PC-9 (cell line): ENCODE measurements around the gene TGFB1. TPM values are rescaled to one million over a fixed set of nuclear protein-coding genes. Genes with fewer than 3 reads are reported as not detected.

Experiments used
- BruUV-seq: library from RNA; stranded (reverse); fragments of 400-500 nt; replicated peaks from 2 replicates; lab custom pipeline; 2021; lab: Mats Ljungman, UMichigan
- CTCF ChIA-PET: fragments of 300-600 bp; sonication (Branson Sonifier 250); formaldehyde crosslinking; loops from one replicate; lab custom pipeline; 2022; ENCODE audit warnings: antibody characterized with exemption; lab: Charles Lee
- POLR2A ChIA-PET: fragments of 300-600 bp; sonication (Branson Sonifier 250); formaldehyde crosslinking; loops from one replicate; lab custom pipeline; 2022; ENCODE audit warnings: antibody characterized with exemption; ENCODE audit not compliant: unreplicated experiment; lab: Charles Lee
- DNase-seq, 2 experiments: peaks; one replicate each; pipeline versions ENCODE4 v3.0.0 to v3.0.0-alpha.2; 2015 to 2022; ENCODE audit warnings: mixed read lengths in 1 of 2
- H2AFZ ChIP-seq: fragments of 200-600 bp; sonication (generic); 2 replicates; pipeline ENCODE4 v1.8.1; 2017; ENCODE audit warnings: antibody characterized with exemption
- H3F3A ChIP-seq: fragments of 200-600 bp; sonication (generic); 2 replicates; pipeline ENCODE4 v1.8.1; 2017; ENCODE audit warnings: antibody characterized with exemption, mild to moderate bottlenecking, low read depth; ENCODE audit not compliant: insufficient read depth
- H3K27ac ChIP-seq: fragments of 200-600 bp; sonication (generic); 2 replicates; pipeline ENCODE4 v1.6.1; 2016; ENCODE audit warnings: mixed run types
- H3K27me3 ChIP-seq: fragments of 200-600 bp; sonication (generic); 2 replicates; pipeline ENCODE4 v1.6.1; 2016; ENCODE audit warnings: low read depth, mixed run types; ENCODE audit not compliant: insufficient read depth
- H3K36me3 ChIP-seq: fragments of 200-600 bp; sonication (generic); 2 replicates; pipeline ENCODE4 v1.6.1; 2016; ENCODE audit warnings: low read depth, mixed run types
- H3K4me1 ChIP-seq: fragments of 200-600 bp; sonication (generic); replicated peaks from 2 replicates; pipeline ENCODE4 v1.6.1; 2016; ENCODE audit warnings: mixed run types; ENCODE audit not compliant: insufficient read depth
- H3K4me2 ChIP-seq: fragments of 200-600 bp; sonication (generic); 2 replicates; pipeline ENCODE4 v1.6.1; 2017; ENCODE audit warnings: mixed run types
- H3K4me3 ChIP-seq: fragments of 200-600 bp; sonication (generic); 2 replicates; pipeline ENCODE4 v1.6.1; 2016; ENCODE audit warnings: mixed run types
- H3K79me2 ChIP-seq: fragments of 200-600 bp; sonication (generic); 2 replicates; pipeline ENCODE4 v1.6.1; 2017; ENCODE audit warnings: low read depth, mixed run types
- H3K9me2 ChIP-seq: fragments of 200-600 bp; sonication (generic); 2 replicates; pipeline ENCODE4 v1.8.1; 2017; ENCODE audit warnings: mild to moderate bottlenecking; ENCODE audit not compliant: insufficient read depth
- H3K9me3 ChIP-seq: fragments of 200-600 bp; sonication (generic); 2 replicates; pipeline ENCODE4 v1.8.1; 2016; ENCODE audit warnings: low read depth; ENCODE audit not compliant: insufficient read depth
- H4K20me1 ChIP-seq: fragments of 200-600 bp; sonication (generic); 2 replicates; pipeline ENCODE4 v1.8.1; 2017; ENCODE audit not compliant: insufficient read depth
- CTCF ChIP-seq: fragments of 200-600 bp; sonication (generic); conservative IDR thresholded peaks from 2 replicates; pipeline ENCODE4 v1.6.1; 2017; ENCODE audit warnings: mixed run types, antibody characterized with exemption, mild to moderate bottlenecking, moderate library complexity
- EZH2 ChIP-seq: fragments of 200-600 bp; sonication (generic); IDR thresholded peaks from 2 replicates; pipeline ENCODE4 v1.8.0; 2017; ENCODE audit warnings: antibody characterized with exemption, low read depth
- intact Hi-C: fragments of 100-400 bp; cut with micrococcal nuclease; formaldehyde crosslinking; loops from one replicate; pipeline ENCODE4 v1.10.0; 2022; ENCODE audit not compliant: unreplicated experiment
- total RNA-seq: library from RNA; stranded (reverse); gene quantifications from 2 replicates; pipeline ENCODE4 v1.2.3, GENCODE V29; 2021

Gene TGFB1
- total RNA-seq, 1 experiment from 2014 or later = 67.9 TPM

GRCh38 chr19:41316306-41316920, 37.3 kb downstream of the TGFB1 start:
- H3K4me2 ChIP-seq = no peak overlapping the region
- POLR2A ChIA-PET = no interaction called here
- CTCF ChIA-PET = interaction anchor here (0.6 kb wide), 1 partner anchor 112 kb away, joined by 5 read pairs; no protein-coding TSS in a partner anchor
- no peak overlapping the region for H3K4me3 ChIP-seq
- peaks cover 17% of the 10 kb centered on the region for H3K79me2 ChIP-seq
- TF ChIP-seq CTCF (no peak), EZH2 (no peak)
- intact Hi-C loops = no loop called here
- no peaks in the 10 kb centered on the region for H3K9me2 ChIP-seq
- H3K9me3 ChIP-seq = no peaks in the 10 kb centered on the region
- H3K27ac ChIP-seq = no peak overlapping the region
- H3F3A ChIP-seq = no peaks in the 10 kb centered on the region
- peaks cover 10% of the 10 kb centered on the region; the same call in 1 of the 2 replicates for H4K20me1 ChIP-seq
- BruUV-seq = no TSS peak
- H2AFZ ChIP-seq = no peak overlapping the region
- peaks cover 5% of the 10 kb centered on the region for H3K4me1 ChIP-seq
- H3K27me3 ChIP-seq = no peaks in the 10 kb centered on the region
- H3K36me3 ChIP-seq = 0 out of 2 replicates have a peak, but pooled peaks cover 4% of the 10 kb centered on the region
- DNase-seq = no peak

GRCh38 chr19:41311613-41312012, 42.1 kb downstream of the TGFB1 start:
- peaks cover 16% of the 10 kb centered on the region for H3K4me1 ChIP-seq
- 0 out of 2 replicates have a peak, but pooled peaks cover 4% of the 10 kb centered on the region for H3K36me3 ChIP-seq
- CTCF ChIA-PET = no interaction called here
- H3K27me3 ChIP-seq = no peaks in the 10 kb centered on the region
- no peaks in the 10 kb centered on the region for H3K9me2 ChIP-seq
- TF ChIP-seq CTCF = no peak
- no peak overlapping the region for H3K27ac ChIP-seq
- H3K4me2 ChIP-seq = peak overlapping the region; percentile 89
- intact Hi-C loops = no loop called here
- POLR2A ChIA-PET = interaction anchor here (0.6 to 0.7 kb wide), 2 partner anchors 10 to 17 kb away, joined by 3 read pairs; no protein-coding TSS in a partner anchor
- 0 out of 2 replicates have a peak, but pooled peaks cover 7% of the 10 kb centered on the region for H4K20me1 ChIP-seq
- peaks cover 38% of the 10 kb centered on the region for H3F3A ChIP-seq
- no peak overlapping the region for H2AFZ ChIP-seq
- BruUV-seq = no TSS peak
- DNase-seq = no peak
- H3K4me3 ChIP-seq = peak overlapping the region; percentile 88; the same call in 1 of the 2 replicates
- H3K9me3 ChIP-seq = no peaks in the 10 kb centered on the region
- H3K79me2 ChIP-seq = peaks cover 25% of the 10 kb centered on the region

- peaks cover 43% of the 10 kb centered on the region for H3F3A ChIP-seq
- TF ChIP-seq CTCF (no peak), EZH2 (no peak)
- peak overlapping the region; percentile 87 for H3K27ac ChIP-seq
- POLR2A ChIA-PET = interaction anchor here (0.6 kb wide), 2 partner anchors 10 to 17 kb away, joined by 3 to 4 read pairs; no protein-coding TSS in a partner anchor
- BruUV-seq = no TSS peak
- H3K79me2 ChIP-seq = peaks cover 25% of the 10 kb centered on the region
- DNase-seq = no peak
- no peaks in the 10 kb centered on the region for H3K9me3 ChIP-seq
- peak overlapping the region; percentile 88 for H3K4me3 ChIP-seq
- H2AFZ ChIP-seq = no peak overlapping the region
- H4K20me1 ChIP-seq = 0 out of 2 replicates have a peak, but pooled peaks cover 7% of the 10 kb centered on the region
- H3K4me1 ChIP-seq = peaks cover 16% of the 10 kb centered on the region
- CTCF ChIA-PET = no interaction called here
- no peaks in the 10 kb centered on the region for H3K27me3 ChIP-seq
- intact Hi-C loops = no loop called here
- H3K9me2 ChIP-seq = no peaks in the 10 kb centered on the region
- H3K4me2 ChIP-seq = peak overlapping the region; percentile 89
- 0 out of 2 replicates have a peak, but pooled peaks cover 4% of the 10 kb centered on the region for H3K36me3 ChIP-seq
These were observed 42.6 kb downstream of the TGFB1 start for GRCh38 chr19:41311072-41311471.
